HG02870 (cell line): ENCODE results near the gene LPP.

Experiments used
- ATAC-seq: cut with Tn5 transposase; IDR thresholded peaks from one replicate; pipeline ENCODE4 v1.9.1; 2021; ENCODE audit warnings: mild to moderate bottlenecking, moderate library complexity; ENCODE audit not compliant: unreplicated experiment

Gene LPP

DNA sequence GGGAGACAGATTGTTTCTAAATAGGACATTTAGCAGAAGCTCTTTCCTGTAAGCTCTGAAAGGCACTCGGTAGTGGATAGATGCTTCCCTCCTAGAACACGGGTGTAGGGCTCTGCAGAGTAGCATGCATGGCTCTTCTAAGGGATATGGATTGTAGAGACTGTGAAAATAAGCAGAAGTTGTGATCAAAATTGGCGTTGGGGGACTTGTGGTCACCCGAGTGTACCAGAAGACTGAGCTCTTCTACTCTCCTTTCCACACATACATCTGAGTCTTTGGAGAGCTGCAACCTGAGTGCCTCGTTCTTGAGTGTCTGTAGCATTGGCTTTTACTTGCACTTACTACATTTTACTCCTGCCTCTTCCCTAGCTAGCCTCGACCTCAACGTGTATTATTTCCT is 197.7 kb downstream of the LPP start:
- ATAC-seq: no peak

DNA sequence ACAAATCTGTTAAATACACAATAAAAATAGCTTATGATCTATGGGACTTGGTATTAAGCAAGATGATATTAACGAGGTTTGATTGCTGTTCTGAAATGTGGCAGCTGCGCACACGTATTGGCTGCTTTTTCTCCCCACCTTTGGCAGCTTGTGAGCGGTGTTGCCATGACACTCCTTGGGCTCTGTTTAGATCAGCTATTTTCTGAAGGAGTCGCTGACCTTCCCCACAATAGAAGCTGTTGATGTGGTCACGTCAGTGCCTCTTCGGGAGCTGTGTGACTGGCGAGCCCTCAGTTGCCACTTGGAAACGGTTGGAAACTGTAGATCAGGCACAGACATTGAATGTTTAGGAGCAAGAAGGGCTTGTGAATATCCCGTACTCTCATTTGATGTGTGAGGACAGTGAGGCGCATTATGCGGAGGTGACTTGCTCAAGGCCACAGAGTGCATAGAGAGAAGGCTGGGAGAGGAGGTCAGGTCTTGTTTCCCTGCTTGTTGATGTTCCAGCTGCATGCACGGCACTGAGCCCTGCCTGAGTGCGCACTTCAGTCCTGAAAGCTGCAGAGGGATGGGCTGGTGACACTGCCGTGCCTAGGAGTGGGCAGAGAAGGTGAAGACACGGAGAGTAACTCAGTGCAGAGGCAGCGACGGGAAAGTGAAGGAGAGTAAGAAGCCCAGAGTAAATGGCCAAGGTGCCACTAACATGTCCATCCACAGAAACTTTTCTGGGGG is 198.4 kb downstream of the LPP start:
- no peak for ATAC-seq

DNA sequence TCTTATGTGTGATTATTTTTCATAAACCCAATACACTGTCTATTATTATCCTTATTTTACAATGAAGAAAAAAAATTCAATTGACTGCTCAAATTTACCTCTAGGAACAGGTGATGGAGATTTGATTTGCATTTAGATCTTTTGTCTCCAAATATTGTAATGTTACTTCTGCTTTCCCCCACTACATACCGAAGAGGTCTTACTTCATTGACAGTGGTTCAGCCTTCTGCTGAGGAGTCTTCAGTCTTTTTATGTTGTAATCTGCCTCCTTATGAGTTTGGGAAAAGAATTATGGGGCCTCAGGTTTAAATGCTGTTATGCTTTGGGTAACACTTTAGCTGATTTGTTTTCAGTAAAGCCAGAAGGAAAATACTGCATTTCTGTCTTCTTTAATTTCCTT is 199.5 kb downstream of the LPP start:
- no peak for ATAC-seq

DNA sequence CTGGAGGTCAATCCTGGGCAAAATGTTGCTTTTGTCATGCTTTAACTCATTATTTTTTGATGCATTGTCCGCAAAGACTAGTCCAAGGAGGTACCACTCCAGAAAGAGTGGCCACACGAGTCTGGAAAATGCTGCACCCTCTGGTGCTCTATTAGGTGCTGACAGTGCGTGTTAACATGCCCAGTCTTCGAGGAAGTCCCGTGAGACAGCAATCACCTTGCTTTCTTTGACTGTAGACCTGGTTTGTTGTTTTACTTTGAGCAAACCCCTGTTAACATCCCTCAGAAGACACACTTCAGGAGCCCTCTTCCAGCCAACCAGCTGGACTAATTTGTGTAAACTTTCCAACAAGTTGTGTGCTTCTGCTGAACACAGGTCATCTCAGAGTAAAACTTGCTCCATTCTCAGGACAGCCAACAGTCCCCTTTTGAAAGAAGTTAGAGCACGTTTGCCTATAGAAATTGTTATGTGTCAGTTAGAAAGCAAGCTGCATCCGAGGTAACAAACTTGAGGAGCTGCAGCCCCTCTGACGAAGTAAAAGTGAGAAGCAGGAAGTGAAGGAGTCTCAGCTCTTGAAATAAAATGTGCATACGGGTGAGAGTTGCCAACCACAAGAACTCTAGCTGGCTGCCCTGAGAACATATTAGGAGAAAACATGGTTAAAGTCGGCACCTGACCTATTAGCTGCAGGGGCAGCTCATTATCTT is 205.0 kb downstream of the LPP start:
- no peak for ATAC-seq

DNA sequence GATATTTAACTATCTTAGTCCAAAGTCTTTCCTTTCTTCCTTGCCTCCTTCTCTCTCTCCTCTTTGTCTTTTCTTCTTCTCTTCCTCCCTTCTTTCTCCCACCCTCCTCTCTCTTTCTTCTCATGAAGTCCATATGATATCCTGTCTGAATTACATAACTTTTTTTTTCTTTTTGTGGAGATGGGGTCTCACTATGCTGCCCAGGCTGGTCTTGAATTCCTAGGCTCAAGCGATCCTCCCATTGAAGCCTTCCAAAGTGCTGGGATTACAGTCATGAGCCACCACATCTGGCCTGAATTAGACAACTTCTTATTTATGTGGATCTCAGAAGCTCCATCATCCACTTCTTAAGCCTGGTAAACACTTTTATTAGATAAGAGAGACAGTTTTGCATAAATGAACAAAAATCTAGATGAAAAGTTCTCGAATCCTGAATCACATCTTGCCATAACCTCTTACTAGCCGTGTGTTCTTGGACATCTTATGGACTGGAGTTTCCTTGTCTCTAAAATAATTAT is 206.5 kb downstream of the LPP start:
- ATAC-seq: no peak

DNA sequence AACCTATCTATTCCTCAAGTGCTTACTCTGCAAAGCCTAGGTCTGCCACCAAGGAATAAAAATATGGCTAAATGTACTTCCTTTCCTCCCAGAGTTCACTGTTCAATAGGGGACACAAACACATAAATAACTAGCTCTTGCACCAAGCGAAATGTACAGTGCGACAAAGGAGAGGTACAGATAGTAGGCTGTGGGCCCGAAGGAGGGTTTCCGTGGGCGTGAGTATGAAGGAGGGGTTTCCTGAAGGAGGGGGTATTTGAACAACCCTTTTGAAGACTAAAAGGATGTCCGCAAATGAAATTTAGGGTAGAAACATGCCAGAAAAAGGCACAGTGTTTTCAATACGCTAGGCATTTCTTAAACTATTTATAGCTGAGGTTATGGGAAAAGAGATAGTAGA is 207.9 kb downstream of the LPP start:
- no peak for ATAC-seq

DNA sequence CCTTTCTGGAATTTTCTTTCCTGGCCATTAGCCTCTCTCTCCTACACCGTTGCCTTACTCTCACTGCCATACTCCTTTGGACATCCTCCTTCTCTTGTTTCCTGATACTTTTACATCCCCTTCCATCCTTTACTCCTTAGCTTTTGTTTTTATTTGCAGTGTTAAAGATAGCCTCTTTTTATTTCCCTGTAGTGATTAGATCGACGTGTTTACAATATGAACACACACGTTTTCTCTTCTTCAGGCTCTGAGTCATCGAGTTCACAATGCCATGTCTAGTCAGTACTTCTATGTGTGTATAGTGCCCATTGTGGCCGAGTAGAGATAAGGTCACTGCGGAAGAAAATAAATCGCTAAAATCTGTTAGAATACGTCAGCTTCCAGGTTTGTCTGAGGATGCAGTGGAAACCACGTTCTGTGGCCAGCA is 208.5 kb downstream of the LPP start:
- ATAC-seq: no peak

DNA sequence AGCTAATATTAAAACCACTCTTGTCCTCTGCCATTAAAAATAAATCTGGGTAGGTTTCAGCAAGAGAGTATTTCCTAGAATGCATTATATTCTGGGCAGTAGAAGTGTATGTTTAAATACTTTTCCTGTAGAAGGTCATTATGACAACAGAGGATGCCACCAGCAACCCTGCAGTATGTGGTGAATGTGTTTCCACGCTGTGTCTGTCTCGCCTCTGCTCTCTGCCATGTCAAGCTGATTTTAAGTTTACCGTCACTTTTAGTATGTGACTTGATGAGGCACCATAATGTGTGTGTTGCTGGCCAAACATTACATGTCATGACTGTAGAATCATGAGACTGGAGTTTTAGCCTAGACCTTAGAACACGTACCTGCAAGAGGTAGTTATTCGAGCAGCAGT is 211.2 kb downstream of the LPP start:
- no peak for ATAC-seq

DNA sequence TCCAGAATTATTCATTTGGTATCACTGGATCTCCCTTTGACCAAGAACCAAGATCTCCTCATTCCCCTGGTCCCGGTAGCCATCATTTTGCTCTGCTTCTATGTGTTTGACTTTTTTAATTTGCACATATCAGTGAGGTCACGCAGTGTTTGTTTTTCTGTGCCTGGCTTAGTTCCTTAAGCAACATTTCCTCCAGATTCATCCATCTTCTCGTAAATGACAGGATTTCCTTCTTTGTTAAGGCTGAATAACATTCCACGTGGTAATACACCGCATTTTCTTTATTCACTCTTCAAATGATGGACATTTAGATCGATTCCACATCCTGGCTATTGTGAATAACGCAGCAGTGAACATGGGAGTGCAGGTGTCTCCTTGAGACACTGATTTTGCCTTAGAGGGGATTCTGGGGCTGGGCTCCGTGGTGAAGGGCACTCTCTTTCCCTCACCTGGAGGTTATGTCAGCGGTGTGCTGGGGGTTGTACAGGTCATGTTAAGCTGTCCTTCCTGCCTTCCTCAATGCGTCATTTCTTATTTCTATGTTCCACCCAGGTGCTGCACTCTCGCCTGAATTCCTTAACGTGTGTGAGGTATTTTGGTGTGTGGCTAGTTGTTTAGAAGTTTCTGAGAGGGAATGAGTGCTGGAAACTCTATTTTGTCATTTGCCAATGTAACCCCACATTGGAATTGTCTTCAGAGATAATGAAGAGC is 212.2 kb downstream of the LPP start:
- ATAC-seq: no peak

DNA sequence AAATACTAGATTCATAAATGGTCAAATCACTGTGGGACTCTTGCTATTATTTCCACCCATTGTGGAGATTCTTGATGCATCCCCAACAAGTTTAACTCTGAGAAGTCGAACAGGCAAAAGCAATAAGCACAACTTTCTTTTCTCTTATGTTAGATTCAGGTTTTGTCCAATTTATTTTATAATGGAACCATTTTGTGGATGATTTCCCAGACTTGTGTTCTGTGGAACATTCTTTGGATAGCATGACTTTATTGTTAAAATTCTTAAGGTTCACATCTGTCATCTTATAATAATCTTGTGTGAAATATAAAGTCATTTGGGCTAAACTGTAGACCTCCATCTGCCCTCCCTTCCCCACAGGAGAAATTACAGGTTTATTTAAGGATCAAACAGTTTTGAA is 213.7 kb downstream of the LPP start:
- no peak for ATAC-seq

DNA sequence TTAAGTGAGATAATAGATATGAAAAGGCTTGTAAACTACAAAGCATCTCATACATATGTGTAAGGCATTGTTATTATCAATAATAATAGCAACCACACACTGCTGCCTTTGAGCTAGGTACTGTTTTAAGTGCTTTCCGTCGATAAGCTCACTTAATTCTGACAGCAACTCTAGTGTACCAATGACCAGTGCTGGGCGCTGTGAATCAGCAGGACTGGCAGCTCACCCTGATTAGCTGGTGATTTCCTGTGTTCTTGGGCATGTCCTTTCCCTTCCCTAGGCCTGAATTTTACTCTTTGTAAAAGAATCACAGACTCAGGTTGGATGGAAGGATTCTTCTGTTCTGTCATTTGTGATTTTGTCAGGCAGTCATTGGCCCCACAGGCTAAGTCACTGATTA is 215.6 kb downstream of the LPP start:
- no peak for ATAC-seq

DNA sequence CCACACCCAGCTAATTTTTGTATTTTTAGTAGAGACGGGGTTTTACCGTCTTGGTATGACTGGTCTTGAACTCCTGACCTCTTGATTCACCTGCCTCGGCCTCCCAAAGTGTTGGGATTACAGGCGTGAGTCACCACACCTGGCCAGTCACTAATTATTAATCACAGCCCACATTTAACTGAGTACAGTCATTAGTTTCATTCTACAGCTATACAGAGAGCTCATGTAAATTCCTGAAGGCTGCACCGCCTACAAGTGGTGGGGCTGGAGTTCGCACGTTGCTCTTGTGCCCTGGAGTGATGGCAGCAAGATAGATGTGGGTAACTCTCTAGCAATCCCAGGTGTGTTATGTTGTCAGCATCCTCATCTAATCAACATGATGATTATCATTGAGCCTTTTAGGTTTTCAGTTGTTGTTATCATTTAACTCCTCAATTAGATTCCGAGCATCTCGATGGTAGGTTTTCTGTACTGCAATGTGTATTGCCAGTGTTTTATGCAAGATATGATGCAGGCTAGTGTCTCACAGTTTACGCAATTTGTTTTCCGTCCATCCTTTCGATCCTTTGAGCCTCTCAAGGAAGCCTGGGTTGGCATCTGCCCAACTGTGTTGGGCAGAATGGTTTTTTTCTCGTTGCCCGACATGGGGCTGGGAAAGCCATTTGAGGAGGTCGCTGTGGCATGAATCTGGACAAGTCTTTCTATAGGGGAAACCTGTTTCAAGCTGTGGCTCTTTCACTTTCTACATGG is 216.3 kb downstream of the LPP start:
- no peak for ATAC-seq

DNA sequence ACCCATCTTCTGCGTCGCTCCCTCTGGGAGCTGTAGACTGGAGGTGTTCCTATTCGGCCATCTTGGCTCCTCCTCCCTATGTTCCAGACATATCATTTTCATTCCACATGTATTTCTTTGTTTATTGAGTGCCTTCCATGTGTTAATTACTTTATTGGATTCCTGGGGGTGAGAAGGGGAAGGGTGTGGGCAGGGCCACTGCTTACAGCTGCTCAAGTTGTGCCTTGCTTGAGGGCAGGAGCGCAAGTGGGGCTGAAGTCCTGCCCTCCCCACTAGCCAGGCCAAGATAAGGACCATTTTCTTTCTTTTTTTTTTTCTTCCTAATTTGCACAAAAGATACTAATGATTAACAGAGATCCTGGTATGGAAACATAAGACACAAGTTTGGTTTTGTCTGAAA is 224.8 kb downstream of the LPP start:
- no peak for ATAC-seq

DNA sequence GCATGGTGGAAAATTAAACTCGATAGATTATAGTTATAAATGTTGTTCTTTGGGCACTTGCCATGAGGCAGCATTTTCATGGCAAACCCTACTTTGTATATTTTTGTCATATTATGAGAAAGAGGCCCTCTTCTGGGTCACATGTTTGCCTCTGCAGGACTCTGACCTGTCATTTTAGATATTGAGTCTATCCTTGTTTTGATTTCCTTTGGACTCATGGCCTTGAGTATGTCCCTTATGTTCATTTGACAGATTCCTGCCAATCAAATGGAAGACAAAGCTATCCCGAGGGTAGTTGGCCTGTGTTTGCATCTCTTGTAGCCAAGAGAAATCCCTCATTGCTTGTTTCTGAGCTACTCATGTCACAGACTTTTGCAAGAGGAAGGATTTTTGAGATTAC is 226.3 kb downstream of the LPP start:
- no peak for ATAC-seq

DNA sequence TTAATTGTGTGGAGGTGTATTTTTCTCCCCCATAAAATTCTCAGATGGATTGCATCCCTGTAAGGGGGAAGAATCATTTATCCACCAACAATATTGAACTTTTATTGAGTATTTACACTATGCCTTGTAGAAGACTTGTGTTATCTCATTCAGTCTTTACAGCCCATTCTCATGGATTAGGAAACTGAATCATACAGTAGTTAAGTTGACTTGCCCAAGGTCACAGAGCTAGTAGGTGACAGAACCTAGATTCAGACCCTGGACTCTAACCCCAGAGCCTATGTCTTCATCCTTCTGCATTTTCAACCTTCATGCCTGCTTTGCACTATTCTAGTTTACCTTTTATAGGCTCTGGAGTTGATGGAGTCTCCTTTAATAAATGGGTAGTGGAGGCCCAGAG is 226.8 kb downstream of the LPP start:
- ATAC-seq: no peak

DNA sequence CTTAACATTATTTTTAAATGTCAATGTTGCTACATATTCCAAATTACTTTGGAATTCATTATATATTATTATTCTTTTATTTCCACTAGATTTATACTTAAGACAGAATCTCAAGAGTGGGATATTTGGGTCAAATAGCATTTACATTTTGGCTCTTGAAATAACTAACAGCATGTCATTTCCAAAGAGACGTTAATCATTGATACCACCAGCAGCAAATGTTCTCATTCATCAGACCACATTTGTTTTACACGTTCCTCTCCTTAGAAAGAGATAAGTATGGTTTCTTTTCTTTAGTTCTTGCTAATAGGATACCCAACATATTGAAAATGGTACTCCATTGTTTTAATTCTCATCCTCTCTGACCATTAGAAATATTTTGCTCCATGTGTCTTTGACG is 229.8 kb downstream of the LPP start:
- ATAC-seq: no peak

DNA sequence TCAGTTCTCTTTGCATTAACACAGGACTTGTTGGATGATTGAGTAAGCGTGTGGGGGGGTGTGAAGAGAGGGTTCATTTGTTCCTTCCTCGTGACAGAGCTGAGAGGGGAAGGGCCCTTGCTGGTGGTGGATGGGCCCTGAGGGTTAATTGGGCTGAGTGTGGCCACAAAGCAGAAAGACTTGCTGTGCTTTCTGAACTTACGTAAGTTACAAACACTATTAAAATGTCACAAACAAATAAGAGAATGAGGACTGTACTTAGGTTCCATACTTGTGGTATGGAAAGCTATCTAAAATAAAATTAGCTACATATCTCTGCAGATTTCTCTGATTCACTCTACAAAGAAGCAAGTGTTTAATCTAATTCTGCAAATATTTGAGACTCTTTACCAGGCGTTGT is 231.3 kb downstream of the LPP start:
- no peak for ATAC-seq

DNA sequence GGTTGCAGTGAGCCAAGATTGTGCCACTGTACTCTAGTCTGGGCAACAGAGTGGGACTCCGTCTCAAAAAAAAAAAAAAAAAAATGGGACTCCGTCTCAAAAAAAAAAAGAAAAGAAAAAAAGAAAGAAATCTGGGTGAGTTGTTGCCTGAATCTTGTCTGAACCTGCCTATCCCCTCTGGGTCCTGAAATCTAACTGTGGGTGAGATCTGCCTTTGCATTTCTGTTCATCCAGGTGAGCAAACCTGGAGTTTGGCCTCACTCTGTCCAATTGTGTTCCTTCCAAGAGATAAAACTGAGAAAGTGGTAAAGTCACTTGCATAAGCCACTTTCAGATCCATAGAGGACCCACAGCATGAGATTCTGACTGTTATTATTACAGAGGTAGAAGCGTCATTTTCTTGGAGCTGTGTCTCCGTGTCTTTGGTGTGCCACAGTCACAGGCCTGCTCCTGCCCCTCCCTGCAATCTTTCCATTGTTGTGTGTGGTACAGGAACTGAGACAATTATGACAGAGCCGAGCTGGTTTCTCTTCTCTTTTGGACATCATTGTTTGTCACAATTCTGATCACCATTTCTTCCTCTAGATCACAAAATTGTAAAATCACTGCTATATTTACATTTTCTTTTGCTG is 235.9 kb downstream of the LPP start:
- ATAC-seq: peak; percentile 96

DNA sequence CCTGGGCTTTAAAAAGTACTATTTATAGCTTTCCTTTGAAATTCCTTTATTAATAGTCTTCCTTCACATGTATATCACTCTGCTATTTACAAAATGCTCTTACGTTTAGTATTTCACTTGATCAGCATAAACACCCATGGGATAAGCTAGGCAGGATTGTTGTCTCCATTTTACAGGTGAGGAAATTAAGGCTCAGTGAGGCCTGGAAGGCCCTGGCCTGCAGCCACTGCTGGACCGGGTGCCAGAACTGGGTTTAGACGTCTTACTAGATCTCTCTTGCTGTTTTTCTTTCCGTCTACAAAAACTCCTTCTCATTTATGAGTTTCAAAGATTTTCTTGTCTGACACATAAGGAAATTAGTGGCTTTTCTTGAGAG is 236.4 kb downstream of the LPP start:
- ATAC-seq: peak; percentile 5

DNA sequence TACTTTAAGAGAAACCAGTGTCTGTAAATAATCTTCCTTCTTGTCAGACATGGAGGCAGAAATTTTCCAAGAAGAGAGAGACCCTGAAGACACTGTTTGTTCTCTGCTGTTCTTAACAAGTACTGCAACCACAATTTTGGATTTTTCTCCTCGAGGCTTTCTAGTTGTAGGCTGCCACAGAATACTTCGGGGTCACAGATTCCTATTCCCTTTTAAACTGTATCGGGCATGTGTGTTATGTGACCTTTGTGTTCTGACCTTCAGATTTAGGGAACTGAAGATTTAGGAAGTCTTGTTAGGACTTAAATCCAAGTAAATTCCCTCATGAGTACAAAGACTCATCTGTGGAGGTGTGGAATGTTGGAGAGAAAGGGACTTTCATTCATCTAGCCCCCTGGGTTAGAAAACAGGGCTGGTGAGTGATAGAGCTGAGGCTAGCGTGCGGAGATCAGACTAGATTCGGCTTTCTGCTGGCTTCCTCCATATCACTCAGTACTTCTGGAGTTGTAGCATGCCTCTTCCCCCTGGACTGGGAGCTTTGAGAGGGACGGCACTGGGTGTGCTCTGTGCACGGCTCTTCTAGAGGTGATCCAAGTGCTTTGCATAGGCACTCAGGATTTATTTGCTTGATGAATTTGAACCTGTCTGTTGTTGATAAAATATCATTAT is 237.0 kb downstream of the LPP start:
- ATAC-seq: no peak
